ENCODE results near the gene IGSF8. TPM values are rescaled to one million over a fixed set of nuclear protein-coding genes. Genes with fewer than 3 reads are reported as not detected.

IGSF8 gene
- total RNA-seq (ENCODE audit: unreplicated experiment), result 45.9 TPM
- long read RNA-seq, transcript IGSF8-201 (7 exons, 2,343 nt), result major isoform, 16 of 25 reads
- long read RNA-seq, partial matches to known transcripts, result 3 of 25 reads
- long read RNA-seq, other reads (novel, unspliced or antisense), result 6 of 25 reads

- Mint-ChIP-seq H3K9me3 (ENCODE audit: unreplicated experiment) (peaks cover 8% of the 10 kb centered on the region), H3K27me3 (ENCODE audit: unreplicated experiment) (peaks cover 12% of the 10 kb centered on the region), H3K27ac (ENCODE audit: unreplicated experiment) (peak within 1 kb of the TSS; percentile 7), H3K4me1 (ENCODE audit: low read depth, unreplicated experiment) (peaks cover 26% of the 10 kb centered on the region), H3K4me3 (ENCODE audit: unreplicated experiment) (peak within 1 kb of the TSS; percentile 90), H3K36me3 (ENCODE audit: unreplicated experiment) (no peaks in the 10 kb centered on the region)
- TF ChIP-seq CTCF (IDR thresholded peaks at IDR 0.05; ENCODE audit: partially characterized antibody, unreplicated experiment), result no peak
- peak; percentile 86 for DNase-seq
These were observed at the start of gene IGSF8 for GRCh38 chr1:160097911-160098851. TSS of gene IGSF8 (minus strand) at chr1:160098619. CDS start at chr1:160098472, 147 bp downstream.

- TF ChIP-seq CTCF (IDR thresholded peaks at IDR 0.05; ENCODE audit: partially characterized antibody, unreplicated experiment), result no peak
- no peaks in the 10 kb centered on the region for H3K4me1 Mint-ChIP-seq (ENCODE audit: low read depth, unreplicated experiment)
These were observed 49.7 kb upstream of the IGSF8 start for GRCh38 chr1:160148121-160148520.

GRCh38 chr1:160146107-160146506 is 47.7 kb upstream of the IGSF8 start:
- no peak for TF ChIP-seq CTCF (IDR thresholded peaks at IDR 0.05; ENCODE audit: partially characterized antibody, unreplicated experiment)
- H3K36me3 Mint-ChIP-seq (ENCODE audit: unreplicated experiment), result no peaks in the 10 kb centered on the region
- DNase-seq, result no peak
- no peak overlapping the region for H3K4me3 Mint-ChIP-seq (ENCODE audit: unreplicated experiment)
- H3K27me3 Mint-ChIP-seq (ENCODE audit: unreplicated experiment), result peaks cover 2% of the 10 kb centered on the region
- H3K9me3 Mint-ChIP-seq (ENCODE audit: unreplicated experiment), result no peaks in the 10 kb centered on the region
- H3K4me1 Mint-ChIP-seq (ENCODE audit: low read depth, unreplicated experiment), result no peaks in the 10 kb centered on the region
- no peak overlapping the region for H3K27ac Mint-ChIP-seq (ENCODE audit: unreplicated experiment)

More at GRCh38 chr1:160148121-160148520, 49.7 kb upstream of the IGSF8 start:
- no peak overlapping the region for H3K27ac Mint-ChIP-seq (ENCODE audit: unreplicated experiment)
- no peaks in the 10 kb centered on the region for H3K9me3 Mint-ChIP-seq (ENCODE audit: unreplicated experiment)
- DNase-seq, result no peak
- no peaks in the 10 kb centered on the region for H3K36me3 Mint-ChIP-seq (ENCODE audit: unreplicated experiment)
- no peak overlapping the region for H3K4me3 Mint-ChIP-seq (ENCODE audit: unreplicated experiment)
- peaks cover 2% of the 10 kb centered on the region for H3K27me3 Mint-ChIP-seq (ENCODE audit: unreplicated experiment)

DNA sequence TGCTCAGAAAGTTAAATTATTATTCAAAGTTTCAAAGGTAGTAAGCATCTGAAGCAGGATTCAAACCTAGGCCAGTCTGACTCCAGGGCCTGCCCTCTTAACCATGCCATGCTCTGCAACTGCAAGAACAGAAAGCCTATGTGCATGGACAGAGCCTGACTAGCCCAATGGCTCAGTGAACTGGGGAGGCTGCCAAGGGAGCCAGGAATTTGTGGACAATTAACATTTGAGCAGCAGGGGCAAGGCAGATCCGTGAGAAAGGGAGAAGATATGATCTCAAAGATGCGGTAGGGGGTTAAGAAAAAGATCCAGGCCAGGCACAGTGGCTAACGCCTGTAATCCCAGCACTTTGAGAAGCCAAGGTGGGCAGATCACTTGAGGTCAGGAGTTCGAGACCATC is 46.5 kb upstream of the IGSF8 start:
- H3K27ac Mint-ChIP-seq (ENCODE audit: unreplicated experiment), result no peak overlapping the region

More for the DNA sequence above, 46.5 kb upstream of the IGSF8 start:
- TF ChIP-seq CTCF (IDR thresholded peaks at IDR 0.05; ENCODE audit: partially characterized antibody, unreplicated experiment), result no peak
- Mint-ChIP-seq H3K9me3 (ENCODE audit: unreplicated experiment) (no peaks in the 10 kb centered on the region), H3K4me3 (ENCODE audit: unreplicated experiment) (no peak overlapping the region), H3K36me3 (ENCODE audit: unreplicated experiment) (no peaks in the 10 kb centered on the region), H3K4me1 (ENCODE audit: low read depth, unreplicated experiment) (no peaks in the 10 kb centered on the region), H3K27me3 (ENCODE audit: unreplicated experiment) (peaks cover 2% of the 10 kb centered on the region)
- DNase-seq, result no peak
